GM18499 (cell line): ENCODE measurements around the gene JAGN1.

Experiments
- ATAC-seq: cut with Tn5 transposase; IDR thresholded peaks from one replicate; pipeline ENCODE4 v1.9.1; 2021; ENCODE audit warnings: moderate number of reproducible peaks; ENCODE audit not compliant: insufficient read depth, unreplicated experiment

JAGN1 gene

DNA sequence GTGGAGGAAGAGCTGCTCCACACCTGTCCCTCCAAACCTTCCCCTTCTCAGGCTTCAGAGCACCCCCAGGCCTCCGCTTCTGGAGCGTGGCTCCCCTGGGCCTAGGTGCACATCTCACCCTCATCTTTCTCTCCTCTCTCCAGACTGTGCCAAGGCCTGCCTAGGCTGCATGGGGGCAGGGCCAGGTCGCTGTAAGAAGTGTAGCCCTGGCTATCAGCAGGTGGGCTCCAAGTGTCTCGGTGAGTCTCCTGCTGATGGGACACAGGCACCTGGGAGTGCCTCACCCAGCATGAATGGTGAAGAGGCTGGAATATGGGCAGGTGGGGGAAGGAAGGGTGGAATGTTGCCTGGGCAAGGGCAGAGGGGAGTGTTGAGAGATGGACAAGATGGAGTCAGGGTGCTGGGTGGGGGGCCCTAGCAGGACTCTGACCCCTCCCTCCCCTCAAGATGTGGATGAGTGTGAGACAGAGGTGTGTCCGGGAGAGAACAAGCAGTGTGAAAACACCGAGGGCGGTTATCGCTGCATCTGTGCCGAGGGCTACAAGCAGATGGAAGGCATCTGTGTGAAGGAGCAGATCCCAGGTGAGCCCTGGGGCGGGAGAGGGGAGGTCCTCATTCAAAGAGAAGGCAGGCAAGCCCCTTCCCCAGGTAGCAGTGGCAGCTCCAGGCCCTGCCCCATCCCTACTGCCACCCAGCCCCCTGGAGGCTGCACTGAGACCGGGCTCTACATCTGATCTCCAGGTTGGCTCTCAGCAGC, 52.7 kb downstream of the JAGN1 start:
- no peak for ATAC-seq
